Tongue (tissue), 2 donors: ENCODE data around the gene ABCA2. TPM values are rescaled to one million over a fixed set of nuclear protein-coding genes. Genes with fewer than 3 reads are reported as not detected.
A peak's percentile ranks its signal among the peaks of the same experiment; 100 is the strongest.

Source experiments
- DNase-seq: peaks from one replicate; pipeline ENCODE4 v3.0.0-alpha.2; 2015
- total RNA-seq: library from RNA; depleted of rRNA; stranded (reverse); fragments of >200 nt; gene quantifications from one replicate; pipeline ENCODE4 v1.2.3, GENCODE V29; 2014

ABCA2 gene
- 16.6 TPM for total RNA-seq

- DNase-seq = no peak
These were observed at the start of gene ABCA2 for GRCh38 chr9:137027369-137028262. Gene ABCA2 (minus strand): TSS chr9:137028237. CDS start chr9:137028140, 97 bp downstream.

DNA sequence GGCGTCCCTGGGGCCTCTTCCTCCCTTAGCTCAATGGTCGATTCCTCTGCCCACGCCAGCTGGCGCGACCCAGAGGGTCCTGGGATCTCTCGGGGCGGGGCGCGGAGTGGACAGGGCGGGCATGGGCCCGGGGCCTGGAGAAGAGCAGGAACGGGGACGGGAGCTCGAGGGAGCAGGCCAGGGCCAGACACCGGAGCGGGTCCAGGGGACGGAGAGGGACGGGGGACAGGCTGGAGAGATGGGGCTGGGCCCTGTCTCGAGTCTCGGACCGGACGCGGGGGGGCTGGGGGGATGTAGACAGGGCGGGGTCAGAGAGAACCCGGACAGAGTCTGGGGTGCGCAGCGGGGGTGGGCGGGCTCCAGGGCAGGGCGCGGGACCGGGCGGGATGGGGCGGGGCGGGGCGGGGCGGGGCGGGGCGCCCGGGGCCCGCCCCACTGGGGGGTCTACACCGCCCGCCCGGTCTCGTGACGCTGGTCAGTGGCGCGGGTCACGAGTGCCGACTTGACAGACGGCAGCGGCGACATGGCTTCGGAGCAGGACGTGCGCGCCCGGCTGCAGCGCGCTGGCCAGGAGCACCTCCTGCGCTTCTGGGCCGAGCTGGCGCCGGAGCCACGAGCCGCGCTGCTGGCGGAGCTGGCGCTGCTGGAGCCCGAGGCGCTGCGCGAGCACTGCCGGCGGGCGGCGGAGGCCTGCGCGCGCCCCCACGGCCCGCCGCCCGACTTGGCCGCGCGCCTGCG lies 49.1 kb upstream of the ABCA2 start, which contains the start of gene UAP1L1:
Gene UAP1L1 (plus strand): TSS at position 508 of the 738 bp plus-strand sequence. CDS start 16 bp downstream, at position 524.
- DNase-seq = peak; percentile 38

DNA sequence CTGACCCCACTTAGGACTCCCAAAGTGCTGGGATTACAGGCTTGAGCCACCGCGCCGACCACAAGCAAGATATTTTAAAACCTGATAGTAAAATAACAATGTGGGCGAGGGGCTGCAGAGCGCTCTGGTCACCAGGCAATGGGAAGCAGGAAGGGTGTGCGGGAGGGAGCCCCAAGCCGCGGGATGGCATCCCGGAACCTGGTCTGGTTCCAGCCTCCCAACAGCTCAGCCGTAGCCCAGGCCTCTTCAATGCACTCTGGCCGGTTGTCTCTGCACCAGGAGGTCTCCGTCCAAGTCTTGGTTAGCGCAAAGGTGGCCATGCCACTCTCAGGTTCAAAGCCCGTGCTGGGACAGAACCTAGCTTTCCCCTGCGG lies 48.6 kb upstream of the ABCA2 start:
- no peak for DNase-seq

- DNase-seq = no peak
These were observed 47.3 kb upstream of the ABCA2 start for GRCh38 chr9:137075275-137075775.

GRCh38 chr9:137074657-137075274 lies 46.7 kb upstream of the ABCA2 start:
- no peak for DNase-seq

GRCh38 chr9:137073992-137074399 lies 46.0 kb upstream of the ABCA2 start:
- no peak for DNase-seq

DNA sequence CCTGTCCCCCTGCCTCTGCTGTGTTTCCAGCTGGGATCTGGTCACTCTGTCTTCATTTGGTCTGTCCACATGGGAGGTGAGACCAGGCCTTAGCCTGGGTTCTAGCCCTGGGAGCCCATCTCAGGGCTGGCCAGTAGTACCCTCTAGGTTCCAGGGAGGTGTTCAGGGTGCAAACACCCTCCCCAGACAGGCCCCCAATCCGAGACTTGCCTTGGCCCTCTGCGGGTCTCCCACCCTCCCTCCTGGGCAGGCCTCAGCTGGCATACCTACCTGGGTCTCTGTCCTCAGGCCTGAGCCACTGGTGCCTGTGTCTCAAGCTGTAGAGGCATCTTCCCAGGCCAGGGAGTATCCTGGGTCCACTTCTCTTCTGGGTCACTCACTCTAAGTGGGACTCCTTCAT lies 43.2 kb upstream of the ABCA2 start:
- no peak for DNase-seq

GRCh38 chr9:137070906-137071275 lies 42.9 kb upstream of the ABCA2 start:
- peak; percentile 56 for DNase-seq

DNA sequence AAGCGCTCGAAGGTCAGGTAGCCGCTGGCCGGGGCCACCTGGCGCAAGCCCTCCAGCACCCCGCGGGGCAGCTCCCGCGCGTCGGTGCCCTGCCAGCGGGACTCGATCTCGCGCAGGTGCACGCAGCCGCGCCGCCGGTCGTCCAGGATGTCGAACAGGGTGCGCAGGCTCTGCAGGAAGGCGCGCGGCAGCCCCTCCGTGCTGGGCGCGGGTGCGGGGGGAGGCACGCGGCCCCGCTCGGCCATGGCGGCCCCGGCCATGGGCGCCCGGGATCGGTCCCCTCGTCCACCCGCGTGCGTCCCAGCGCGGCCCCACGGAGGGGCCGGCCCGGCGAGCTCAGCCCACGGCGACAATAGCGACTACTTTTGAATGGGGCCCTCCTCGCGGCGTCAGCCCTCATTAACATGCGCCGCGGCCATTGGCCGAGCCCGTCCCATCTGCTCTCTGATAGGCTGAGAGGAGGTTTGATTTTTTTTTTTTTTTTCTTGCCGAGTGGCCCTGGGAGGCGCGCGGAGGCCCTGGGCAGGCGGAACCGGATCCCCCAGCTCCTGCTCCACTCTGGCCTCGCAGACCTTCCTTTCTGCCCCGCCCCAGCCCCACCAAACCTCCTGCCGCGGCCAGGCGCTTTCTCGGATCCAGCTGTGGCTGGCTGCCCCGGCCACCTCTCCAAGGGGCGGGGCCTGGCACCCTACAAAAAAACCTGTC lies 42.3 kb upstream of the ABCA2 start, which contains the start of gene SAPCD2:
Gene SAPCD2 (minus strand): TSS at position 357 of the 705 bp plus-strand sequence. CDS start 97 bp downstream, at position 260.
- DNase-seq = peak; percentile 94

DNA sequence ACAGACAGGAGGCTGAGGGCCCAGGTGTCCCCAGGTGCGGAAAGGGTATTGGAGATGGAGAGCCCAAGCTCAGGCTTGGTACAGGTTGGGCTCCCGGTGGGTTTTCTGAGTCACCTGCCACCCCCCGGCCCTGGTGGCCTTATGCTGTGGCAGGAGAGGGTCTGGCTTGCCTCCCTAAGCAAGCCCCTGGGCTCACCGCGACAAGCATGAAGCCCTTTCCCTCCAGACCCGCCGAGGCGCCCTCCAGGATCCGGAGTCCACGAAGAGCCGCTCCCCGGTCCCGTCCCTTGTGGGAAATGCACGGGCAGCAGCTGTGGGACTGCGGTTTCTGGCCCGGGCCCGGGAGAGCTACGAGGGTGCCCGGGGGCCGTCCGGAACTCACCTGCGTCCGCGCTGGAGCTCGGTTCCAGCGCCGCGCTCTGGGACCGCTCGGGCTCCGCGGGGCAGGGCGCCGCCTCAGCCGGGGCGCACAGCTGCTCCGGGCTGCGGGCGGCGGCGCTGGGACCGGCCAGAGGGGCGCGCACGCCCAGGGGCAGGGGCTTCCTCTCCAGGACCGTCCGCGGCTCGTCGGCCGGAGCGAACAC lies 41.6 kb upstream of the ABCA2 start:
- DNase-seq = no peak

DNA sequence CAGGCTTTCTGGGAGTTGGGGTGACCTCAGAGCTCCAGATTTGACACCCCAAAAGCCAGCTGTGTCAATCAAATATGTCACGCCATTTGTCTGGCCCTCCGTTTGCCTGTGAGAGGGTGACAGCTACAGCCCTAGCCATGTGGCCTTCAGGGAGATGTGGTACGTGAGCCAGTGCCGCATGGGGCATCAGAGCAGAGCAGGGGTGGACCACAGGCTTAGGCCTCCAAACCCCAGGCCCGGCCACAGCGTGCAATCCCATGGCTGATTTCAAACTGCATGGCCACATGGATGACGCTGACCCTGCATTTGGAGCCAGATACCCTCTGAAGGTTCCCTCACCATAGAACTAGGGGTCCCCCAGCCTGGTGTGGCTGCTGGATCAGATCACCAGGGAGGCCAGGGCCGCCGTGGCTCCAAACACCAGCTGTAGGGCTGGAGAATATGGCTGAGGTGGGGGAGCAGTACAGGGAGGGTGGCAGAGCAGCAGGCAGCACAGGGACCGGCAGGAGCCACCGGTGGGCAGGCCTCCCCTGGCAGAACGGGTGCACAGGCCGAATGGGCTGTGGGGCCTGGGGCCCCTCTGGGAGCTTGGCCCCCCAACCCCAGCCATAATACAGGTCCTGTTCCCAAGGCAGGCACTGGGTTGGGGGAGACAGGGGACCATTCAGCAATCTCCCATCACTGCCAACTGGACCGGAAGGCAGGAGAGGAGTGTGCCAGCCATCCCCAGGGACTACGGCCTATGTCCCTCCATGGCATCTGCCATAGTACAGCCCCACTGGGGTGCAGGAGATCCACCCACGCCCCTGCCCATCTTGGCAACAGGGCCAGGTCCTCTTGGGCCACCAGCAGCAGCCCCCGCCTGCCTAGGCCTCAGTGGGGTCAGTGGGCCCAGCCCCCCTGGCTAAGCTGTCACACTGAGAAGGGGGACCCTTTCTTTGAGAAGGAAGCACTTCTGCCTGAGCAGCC lies 40.8 kb upstream of the ABCA2 start:
- DNase-seq = no peak

- DNase-seq = peak; percentile 90
These were observed 40.0 kb upstream of the ABCA2 start for GRCh38 chr9:137067860-137068538.

DNA sequence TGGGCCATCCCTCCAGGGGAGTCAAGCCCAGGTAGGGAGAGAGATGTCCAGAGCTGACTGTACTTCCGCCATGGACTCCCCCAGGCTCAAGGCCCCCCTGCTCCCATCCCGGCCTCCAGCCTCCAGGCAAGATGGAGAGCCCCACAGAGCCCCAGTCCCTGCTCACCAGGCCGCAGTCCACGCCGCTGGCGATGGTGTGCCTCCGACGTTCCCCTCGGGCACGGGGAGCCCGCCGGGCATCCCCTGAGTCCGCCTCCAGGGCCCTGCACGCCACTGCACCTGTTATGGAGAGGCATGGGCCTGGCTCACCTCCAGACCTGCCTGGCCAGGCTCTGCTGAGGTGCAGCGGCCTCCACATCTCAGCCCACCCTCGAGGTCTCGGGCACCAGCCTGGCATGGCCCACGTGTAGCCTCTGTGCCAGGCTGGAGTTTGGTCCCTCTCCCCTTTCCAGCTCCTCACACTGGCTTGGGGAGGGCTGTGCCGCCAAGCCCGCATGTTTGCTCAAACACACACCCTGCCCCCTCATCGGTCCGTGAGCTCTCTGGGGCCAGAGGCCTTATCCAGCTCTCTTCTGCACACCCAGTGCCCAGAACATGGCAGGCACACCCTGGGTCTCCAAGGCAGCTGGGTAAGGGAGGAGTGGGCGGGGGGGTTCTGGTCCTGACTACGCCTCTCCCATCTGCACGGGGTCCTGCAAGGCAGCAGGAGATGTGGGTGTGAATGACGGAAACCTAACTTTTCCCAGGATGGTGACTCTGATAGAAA lies 38.2 kb upstream of the ABCA2 start:
- no peak for DNase-seq

DNA sequence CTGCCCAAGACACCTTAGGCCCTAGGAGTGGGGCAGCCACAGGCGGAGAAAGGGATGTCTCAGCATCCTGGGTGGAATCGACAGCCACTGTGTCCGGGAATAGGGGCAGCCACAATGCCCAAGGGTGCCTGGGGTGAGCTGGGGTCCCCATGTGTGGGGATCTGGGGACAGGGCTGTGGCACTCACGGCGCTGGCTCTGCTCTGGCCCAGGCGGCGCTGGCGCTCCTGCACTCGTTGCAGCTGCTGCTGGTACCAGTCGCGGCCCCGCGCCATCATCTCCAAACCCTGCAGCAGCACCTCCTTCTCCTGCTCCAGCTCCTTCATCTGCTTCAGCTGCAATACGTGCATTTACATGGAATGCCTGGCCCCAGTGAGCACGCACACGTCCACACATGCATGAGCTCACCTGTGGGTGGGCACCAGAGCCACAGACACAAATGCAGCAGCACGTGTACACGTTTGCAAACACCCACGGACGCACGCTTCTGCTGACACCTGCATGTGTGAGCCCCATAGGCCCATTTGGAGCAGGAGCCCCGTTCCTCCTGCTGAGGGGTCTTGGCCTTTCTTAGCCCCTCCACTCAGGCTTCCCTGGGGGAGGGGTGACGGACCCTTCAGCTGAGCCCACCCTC lies 37.4 kb upstream of the ABCA2 start:
- DNase-seq = no peak

DNA sequence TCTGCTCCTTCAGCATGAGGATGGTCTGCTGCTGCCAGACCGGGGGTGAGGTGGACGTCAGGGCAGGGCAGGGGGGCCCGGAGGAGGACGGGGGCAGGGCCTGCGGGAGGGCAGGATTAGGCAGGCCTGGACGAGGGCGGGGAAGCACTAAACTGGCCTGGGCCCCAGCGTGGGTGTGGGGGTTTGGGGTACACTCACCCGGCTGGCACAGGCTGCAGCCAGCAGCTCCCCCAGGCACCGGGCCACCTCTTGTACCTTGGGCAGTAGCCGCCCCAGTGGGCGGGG lies 36.8 kb upstream of the ABCA2 start:
- no peak for DNase-seq

GRCh38 chr9:137064027-137064879 lies 36.2 kb upstream of the ABCA2 start:
- DNase-seq = peak; percentile 69

GRCh38 chr9:137063311-137064026 lies 35.4 kb upstream of the ABCA2 start:
- DNase-seq = no peak
